ENCODE results near the gene ARHGAP22. TPM values are rescaled to one million over a fixed set of nuclear protein-coding genes. Genes with fewer than 3 reads are reported as not detected.

Gene ARHGAP22
- total and polyA plus RNA-seq, 2 experiments from 2014 or later, result 3.2 to 7.8 TPM

GRCh38 chr10:48514255-48514654 is 90.6 kb downstream of the ARHGAP22 start:
- no peak for TF ChIP-seq CTCF (IDR thresholded peaks at IDR 0.05; ENCODE audit: low read depth, low read length)
- Histone ChIP-seq H3K36me3 (no peaks in the 10 kb centered on the region), H3K4me3 (no peak overlapping the region), H3K9me3 (ENCODE audit: low read depth) (no peaks in the 10 kb centered on the region), H3K27ac (no peak overlapping the region), H3K4me1 (ENCODE audit: low read depth) (peaks cover 6% of the 10 kb centered on the region), H3K27me3 (no peaks in the 10 kb centered on the region)
- no peak for DNase-seq (ENCODE audit: low read depth in 1 of 2, low spot score in 1 of 2)

GRCh38 chr10:48512861-48513260 is 92.0 kb downstream of the ARHGAP22 start:
- no peaks in the 10 kb centered on the region for H3K27me3 ChIP-seq
- H3K4me3 ChIP-seq, result no peak overlapping the region
- TF ChIP-seq CTCF (IDR thresholded peaks at IDR 0.05; ENCODE audit: low read depth, low read length), result no peak
- H3K27ac ChIP-seq, result no peak overlapping the region
- H3K36me3 ChIP-seq, result no peaks in the 10 kb centered on the region
- H3K9me3 ChIP-seq (ENCODE audit: low read depth), result no peaks in the 10 kb centered on the region
- H3K4me1 ChIP-seq (ENCODE audit: low read depth), result peaks cover 9% of the 10 kb centered on the region
- no peak for DNase-seq (ENCODE audit: low read depth in 1 of 2, low spot score in 1 of 2)

DNA sequence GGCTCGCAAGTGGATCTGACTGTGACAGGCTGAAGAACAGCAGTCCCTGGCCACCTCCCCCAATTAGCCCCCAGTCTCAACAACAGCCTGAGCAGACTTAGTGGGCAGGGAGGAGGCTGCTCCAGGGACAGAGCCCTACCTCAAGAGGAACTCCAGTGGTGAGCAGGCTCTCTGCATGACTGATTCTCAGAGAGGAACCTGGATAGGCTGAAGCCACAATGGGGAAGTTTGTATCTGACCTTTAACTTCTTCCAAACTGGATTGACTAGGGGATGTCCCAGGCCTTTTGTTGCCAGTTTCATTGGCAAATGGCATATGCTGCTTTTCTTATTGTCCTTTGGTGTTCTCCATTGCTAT is 93.0 kb downstream of the ARHGAP22 start:
- Histone ChIP-seq H3K4me1 (ENCODE audit: low read depth) (peaks cover 9% of the 10 kb centered on the region), H3K27ac (no peak overlapping the region), H3K4me3 (no peak overlapping the region), H3K9me3 (ENCODE audit: low read depth) (no peaks in the 10 kb centered on the region), H3K27me3 (no peaks in the 10 kb centered on the region), H3K36me3 (no peaks in the 10 kb centered on the region)
- DNase-seq (ENCODE audit: low read depth in 1 of 2, low spot score in 1 of 2), result no peak
- TF ChIP-seq CTCF (IDR thresholded peaks at IDR 0.05; ENCODE audit: low read depth, low read length), result no peak

GRCh38 chr10:48511066-48511874 is 93.6 kb downstream of the ARHGAP22 start:
- H3K9me3 ChIP-seq (ENCODE audit: low read depth), result no peaks in the 10 kb centered on the region
- no peaks in the 10 kb centered on the region for H3K27me3 ChIP-seq
- H3K4me1 ChIP-seq (ENCODE audit: low read depth), result peaks cover 9% of the 10 kb centered on the region
- no peaks in the 10 kb centered on the region for H3K36me3 ChIP-seq
- H3K4me3 ChIP-seq, result no peak overlapping the region
- TF ChIP-seq CTCF (IDR thresholded peaks at IDR 0.05; ENCODE audit: low read depth, low read length), result no peak
- no peak for DNase-seq (ENCODE audit: low read depth in 1 of 2, low spot score in 1 of 2)
- H3K27ac ChIP-seq, result no peak overlapping the region

DNA sequence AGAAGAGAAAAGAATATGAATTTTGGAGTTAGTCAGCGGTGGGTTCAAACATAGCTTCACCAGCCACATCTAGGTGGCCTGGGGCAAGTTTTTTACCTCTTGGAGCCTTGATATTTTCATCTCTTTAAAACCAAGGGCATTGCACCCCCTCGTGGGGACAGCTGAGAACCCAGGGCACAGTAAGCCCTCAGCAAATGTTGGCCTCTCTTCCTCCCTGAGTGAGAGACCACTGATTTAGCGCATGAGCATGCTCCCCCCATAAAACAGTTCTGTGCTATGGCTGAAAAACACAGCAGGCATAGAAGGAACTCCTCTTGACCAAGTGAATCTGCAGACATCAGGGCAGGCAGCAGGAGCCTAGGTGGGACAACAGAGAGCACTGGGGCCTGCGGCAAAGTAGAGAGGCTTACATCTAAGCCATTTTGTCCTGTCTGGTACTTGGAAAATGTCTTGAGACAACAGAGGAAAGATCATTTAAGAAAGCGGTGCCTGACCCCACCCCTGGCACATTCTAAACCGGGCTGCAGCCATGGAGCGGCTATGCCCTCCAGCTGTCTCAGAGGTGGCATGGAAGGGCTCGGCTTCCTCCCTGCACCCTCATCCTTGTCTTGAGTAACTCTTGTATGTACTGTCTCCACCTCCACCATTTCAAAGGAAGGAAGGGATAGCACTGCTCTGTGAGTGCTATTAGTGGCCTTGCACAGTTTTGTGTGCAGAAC is 94.7 kb downstream of the ARHGAP22 start:
- H3K27me3 ChIP-seq, result no peaks in the 10 kb centered on the region
- no peaks in the 10 kb centered on the region for H3K36me3 ChIP-seq
- peak; percentile 50 to 62 for DNase-seq (ENCODE audit: low read depth in 1 of 2, low spot score in 1 of 2)
- H3K9me3 ChIP-seq (ENCODE audit: low read depth), result no peaks in the 10 kb centered on the region
- no peak overlapping the region for H3K27ac ChIP-seq
- peak; percentile 53 for TF ChIP-seq CTCF (IDR thresholded peaks at IDR 0.05; ENCODE audit: low read depth, low read length)
- H3K4me3 ChIP-seq, result no peak overlapping the region
- H3K4me1 ChIP-seq (ENCODE audit: low read depth), result peaks cover 9% of the 10 kb centered on the region
